Hematopoietic multipotent progenitor cell treated with erythropoietin and hydrocortisone succinate and interleukin-3 and kit ligand, for 17 days (in vitro differentiated cells): ENCODE results near the gene AGGF1.
"Not testable (repeated sequence)": the region's sequence is repeated elsewhere in the genome, so short reads cannot be mapped to it uniquely, and the experiment has no call there.

Source experiments
- DNase-seq: peaks from one replicate; pipeline ENCODE4 v3.0.0-alpha.2; 2015; ENCODE audit warnings: low spot score

The AGGF1 gene

DNA sequence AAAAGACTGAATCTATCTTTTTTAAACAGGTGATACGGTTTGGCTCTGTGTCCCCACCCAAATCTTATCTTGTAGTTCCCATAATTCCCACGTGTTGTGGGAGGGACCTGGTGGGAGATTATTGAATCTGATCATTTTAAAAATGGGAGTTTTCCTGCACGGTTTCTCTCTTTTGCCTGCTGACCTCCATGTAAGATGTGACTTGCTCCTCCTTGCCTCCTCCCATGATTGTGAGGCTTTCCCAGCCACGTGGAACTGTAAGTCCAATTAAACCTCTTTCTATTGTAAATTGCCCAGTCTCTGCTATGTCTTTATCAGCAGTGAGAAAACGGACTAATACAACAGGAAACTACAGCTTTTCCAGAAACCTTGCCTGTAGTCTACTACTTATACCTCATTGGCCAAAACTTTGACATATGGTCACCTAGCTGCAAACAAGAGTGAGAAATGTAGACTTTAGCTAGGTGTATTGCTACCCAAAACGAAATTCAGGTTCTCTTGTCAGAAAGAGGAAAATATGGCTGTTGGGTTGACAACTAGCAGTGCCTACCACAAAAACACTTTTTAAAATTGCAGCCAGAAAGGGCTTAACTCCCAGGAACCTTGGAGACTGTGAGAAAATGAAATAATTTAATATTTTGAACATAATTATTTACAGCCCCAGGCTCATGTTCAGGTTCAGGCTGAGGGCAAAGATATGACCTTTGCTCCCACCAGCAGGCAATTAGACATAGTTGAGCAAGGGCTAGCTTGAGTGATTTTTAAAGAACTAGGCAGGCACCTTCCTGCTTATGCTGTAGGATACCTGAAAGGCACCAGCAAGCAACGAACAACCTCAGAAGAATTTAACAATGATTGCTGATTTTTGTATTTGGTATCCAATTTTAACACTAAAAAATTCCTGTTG lies 7.4 kb upstream of the AGGF1 start:
- DNase-seq = no peak

DNA sequence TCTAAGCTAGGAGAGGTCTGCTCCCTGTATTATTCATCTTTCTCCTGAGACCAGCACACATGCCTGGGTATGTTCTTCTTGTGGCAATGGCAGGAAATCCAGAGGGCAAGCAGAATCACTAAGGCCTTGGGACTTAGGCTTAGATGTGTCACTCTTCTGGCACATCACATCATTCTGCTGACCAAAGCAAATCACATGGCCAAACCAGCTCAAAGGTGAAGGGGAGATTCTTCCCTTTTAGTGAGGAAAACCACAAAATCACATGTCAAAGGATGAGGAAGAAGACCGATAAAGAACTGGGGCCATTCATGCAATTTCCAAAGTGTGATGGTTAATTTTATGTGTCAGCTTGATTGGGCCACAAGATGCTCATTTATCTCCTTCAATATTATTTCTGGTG lies 5.7 kb upstream of the AGGF1 start:
- DNase-seq = no peak

DNA sequence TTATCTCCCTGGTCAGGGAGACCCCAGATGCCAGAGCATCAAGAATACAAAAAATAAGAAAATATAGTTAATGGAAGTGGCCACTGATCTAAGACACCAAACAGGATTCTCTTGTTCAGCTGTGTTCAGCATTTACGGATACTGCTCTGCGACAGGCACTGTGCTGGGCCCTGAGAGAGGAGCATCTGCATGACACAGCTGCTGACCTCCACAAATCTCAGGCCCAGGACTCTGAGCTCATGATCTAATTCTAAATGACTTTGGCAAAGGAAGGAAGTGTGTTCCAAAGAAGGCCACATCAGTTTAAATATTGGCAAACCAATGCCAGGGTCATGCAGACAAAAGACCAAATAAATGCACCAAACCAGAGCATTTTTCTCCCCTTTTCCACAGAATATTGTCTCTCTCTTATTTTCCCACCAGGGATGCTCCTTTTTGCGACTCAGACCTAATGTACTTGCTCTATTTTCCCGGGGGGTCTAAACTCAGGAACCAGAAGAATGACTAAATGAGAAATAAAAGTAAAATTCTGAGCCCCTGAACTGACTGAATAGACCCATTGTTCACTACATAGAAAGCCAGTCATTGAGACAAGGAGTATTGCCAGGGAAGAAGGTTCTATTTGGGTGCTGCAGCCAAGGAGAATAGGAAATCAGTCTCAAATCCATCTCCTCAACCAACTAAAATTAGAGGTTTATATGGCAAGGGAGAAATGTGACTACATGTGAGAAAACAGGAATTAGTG lies 1.4 kb upstream of the AGGF1 start:
- no peak for DNase-seq

DNA sequence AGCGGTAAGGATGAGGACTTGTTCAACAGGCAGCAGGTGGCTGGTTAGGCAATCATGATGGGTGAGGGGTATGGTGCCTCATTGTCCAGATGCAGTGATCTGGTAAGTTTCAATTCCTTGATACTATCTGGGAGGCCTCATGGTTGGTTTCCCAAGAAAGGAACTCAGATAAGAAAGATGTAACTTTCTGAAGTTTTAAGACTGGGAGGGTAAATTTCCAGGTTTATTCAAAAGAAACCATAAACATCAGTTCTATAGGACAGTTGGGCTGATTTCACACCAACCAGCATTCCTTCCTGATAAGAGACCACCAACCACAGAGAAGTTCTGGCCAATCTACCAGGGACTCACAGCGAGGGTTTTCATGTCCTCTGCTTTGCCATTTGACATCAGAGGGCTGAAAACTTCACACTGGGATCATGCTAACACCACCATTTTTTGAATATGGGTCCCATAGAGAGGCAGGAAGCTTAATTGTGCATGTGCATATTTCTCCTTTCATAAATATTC lies 773 bp upstream of the AGGF1 start:
- no peak for DNase-seq

DNA sequence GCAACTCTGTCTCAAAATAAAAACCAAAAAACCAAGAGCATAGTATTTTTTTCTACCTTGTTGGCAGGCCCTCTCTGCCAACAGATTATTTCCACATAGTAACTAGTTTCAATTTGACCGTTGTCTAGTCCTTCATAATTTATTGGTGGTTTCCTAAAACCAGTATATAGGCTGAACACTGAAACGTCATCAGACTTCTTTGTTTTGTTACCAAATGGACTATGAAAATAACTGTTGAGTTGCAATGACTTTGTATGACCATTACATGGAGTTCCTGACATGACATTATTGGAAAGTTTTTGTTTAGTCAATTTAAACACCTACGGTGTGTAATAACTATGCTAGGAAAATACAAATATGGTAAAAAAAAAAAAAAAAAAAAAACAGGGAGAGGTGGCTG lies 1.7 kb downstream of the AGGF1 start:
- DNase-seq = no peak

DNA sequence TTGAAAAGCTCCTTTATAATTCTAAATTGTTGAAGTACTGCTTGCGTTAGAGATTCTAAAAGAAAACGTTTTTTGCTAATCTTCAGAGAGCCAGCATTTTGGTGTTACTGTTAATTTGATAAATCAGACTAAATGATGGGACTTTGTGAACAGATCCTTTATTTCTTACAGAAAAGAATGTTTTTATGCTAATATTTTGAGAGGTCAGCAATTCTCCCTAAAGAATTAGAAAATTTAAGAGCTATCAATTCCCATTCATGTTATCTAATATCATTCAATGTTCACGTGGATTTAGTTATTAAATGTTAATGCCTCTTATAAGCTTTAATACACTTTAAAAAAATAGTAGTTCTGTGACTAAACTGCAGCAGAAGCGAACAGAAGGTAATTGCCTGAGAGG lies 2.4 kb downstream of the AGGF1 start:
- no peak for DNase-seq

DNA sequence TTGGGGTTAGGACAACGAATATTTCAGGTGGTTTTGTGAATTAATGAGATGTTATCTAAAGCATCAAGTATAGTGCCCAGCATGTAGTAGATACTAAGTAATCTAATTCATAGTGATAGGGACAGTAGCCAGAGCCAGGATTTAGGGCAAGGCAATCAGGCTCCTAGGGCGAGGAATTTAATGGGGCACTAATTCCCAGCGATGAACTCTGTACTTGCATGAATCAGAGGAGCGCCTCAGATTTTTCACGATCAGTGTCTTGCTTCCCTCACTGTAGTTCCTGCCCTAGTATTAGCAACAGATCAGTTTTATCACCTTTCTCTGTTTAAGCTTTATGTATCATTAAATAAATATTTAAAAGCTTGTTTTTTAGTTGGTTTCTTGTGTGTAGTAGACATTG lies 3.1 kb downstream of the AGGF1 start:
- no peak for DNase-seq

DNA sequence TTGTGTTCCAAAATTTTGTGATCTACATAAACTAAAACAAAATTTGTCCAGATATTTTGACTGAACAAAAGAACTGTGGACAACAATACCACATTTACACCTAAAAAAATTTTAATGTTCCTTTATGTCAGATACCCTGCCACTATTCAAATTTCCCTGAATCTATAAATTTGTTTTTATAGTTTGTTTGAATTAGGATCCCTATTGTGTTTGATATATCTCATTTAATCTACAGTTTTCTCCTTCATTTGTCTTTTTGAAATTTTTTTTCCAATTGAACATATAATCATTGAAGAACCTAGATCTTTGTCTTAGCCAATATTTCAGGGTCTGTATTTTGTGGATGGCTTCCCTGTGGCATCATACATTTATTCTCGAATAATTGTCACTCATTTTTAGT lies 5.7 kb downstream of the AGGF1 start:
- no peak for DNase-seq

DNA sequence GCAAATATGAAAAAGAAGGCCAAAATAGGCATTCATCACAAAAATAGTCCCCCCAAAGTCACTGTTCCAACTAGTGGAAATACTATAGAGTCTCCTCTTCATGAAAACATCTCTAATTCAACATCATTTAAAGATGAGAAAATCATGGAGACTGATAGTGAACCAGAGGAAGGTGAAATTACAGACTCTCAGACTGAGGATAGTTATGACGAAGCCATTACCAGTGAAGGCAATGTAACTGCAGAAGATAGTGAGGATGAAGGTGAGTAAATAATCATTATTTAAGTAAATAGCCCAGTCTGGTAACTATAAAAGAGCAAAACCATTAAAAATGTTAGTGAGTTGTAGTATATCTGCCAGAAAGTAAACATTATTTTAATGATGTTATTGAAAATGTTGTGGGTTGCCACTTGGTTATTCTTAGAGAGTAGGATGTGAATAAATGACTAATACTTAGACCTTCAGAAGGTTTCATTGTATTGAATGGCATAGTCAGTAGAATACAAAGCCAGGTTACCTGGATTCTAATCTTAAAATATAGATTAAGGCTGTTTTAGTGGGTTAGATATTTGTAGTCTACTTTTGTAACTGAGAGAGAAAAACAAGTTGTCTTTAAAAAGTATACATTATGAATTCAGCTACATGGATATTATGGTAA lies 16.3 kb downstream of the AGGF1 start:
- no peak for DNase-seq

DNA sequence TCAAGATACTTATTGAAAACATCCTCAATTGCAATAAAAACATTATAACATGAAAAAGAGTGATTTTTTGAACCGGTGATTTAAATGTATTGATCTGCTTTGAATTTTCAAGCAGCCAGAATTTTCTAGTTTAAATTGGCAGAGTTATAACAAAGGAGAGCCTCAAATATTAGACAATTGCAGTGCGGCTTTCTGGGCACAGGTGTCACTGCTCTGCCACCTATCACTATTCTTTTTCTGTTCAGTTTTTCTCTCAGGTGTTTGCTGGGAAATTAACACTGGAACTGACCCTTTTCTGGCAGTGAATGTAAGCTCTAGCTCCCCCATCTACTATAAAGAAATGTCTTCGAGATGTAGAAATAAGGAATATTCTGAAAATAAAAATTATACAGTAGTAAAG lies 33.8 kb downstream of the AGGF1 start:
- DNase-seq = no peak

DNA sequence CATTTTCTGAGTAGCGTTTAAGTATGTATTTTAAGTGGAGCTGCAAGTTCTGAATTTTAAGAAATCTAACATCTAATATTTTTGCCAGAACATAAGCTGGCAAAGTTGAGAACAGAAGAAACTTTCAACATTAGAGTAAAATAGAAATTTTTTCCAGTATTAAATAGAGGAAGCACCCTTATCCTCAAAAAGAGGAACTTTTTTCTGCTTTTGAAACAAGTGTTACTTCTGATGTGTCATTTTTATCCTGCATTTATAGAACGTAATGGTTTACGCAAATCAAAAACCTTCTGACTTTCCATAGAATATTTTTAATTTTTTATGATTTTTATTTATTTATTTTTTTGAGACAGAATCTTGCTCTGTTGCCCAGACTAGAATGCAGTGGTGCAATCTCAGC lies 35.1 kb downstream of the AGGF1 start:
- DNase-seq = no peak

DNA sequence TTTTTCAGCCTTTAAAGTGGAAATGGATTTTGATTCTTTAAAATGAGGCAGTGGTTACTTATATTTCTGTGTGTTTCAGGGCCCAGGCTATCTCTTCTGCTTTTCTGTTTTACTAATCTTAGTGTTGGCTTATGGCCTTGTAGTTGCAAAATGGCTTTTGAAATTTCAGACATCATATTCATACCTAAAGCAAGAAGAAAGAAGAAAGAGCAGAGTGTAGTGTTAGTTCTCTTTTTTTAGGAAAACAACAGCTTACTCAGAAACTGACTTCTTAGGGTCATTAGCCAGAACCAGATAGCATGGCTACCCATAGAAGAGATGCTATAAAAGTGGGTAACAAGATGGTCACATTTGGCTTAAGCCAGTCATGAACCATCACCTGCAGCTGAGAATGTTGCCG lies 36.0 kb downstream of the AGGF1 start:
- DNase-seq = no peak

DNA sequence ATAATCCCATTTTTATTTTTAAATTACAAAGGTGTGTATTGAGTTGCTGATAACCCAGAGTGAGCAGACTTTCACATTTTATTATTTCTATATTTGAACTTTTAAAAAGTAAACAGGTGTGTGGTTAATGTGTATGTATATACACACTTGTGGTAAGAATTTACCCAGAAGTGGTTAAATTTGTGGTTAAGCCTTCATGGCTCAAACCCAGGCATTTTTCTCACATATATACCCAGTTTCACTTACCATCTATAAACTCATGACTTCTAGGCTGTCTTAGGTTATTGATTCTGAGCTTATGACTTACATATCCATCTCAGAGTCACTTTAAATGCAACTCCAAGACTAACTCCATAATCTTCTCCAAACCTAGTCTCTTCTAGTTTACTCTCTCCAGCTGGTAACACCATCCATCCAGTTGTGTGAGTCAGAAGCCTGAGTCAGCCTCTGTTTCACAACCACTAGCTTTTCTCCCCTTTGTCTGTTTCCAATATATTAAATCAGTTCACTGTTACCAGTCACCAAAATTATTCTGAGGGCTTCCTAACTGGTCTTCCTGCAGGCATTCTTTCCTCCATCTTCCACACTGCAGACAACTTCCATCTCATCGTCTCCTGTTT lies 36.7 kb downstream of the AGGF1 start:
- DNase-seq = no peak

DNA sequence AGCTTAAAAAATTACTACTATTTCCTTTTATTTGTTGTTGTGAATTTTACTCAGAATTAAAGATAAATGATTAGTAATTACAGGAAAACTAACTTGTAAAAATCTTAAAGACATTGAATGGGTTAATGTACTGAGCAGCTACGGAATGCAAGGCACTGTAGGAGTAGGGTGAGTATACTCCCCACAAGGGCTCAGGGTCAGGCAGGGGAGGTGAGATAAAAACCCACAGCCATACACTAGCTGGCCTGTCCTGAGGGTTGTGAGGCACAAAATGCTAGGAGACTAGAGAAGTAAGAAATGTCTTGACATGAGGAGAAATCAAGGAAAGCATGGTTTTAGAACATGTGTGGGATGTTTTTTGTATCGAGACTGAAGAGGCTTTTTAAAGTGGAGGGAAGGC lies 43.5 kb downstream of the AGGF1 start:
- DNase-seq = no peak

DNA sequence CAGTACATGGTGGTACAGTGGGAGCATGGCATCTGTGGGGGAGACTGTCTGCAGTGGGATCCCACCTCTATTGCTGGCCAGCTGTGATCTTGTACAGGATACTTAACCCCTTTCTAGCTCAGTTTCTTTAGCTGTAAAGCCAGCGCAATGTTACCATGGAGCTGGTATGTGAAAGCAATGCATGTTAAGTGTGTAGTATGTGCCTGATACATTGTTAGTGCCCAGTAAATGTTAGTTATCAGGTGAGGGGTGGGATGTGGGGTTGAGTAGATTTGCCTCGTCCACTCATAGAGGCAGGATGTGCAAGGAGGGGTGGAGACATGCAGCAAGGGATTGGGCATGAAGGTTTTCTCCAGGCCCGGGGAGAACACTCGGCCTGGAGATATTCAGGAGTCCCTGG lies 44.5 kb downstream of the AGGF1 start:
- no peak for DNase-seq

DNA sequence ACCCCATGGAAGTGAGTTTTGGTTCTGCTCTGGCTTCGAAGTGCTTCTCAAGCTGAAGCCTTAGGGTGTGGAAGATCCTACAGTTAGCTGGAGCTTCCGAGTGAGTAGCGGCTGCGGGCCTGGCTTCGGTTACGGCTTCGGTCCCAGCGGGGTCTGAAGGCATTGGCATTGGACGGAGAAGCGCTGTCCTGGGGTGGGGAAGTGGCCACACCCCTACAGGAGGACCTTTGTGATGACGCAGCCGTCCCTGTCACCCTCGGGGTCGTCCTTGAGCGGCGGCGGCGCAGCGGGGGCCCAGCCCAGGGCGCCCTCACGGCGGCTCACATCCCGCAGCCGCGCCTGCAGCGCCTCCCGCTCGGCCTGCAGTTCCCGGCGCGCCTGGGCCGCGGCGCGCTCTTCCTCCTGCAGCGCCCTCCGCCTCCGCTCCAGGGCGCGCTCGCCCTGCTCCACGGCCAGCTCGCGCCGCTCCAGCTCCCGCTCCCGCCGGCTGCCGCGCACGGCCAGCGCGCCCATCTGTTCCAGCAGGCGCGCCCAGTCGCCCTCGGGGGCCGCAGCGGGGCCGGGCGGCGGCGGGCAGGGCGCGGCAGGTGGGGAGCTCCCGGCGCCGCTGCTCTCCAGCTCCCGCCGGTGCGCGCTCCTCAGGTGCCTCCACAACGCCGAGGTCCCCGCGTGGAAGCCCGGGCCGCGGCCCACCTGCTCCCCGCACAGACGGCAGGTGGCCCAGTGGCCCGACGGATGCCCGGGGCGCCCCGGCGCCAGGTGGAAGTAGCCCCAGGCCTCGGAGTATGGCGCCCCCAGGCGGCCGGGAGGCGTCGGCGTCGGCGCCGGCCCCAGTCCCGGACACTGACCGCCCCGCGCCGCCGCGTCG lies 47.0 kb downstream of the AGGF1 start:
- DNase-seq = peak; percentile 73

DNA sequence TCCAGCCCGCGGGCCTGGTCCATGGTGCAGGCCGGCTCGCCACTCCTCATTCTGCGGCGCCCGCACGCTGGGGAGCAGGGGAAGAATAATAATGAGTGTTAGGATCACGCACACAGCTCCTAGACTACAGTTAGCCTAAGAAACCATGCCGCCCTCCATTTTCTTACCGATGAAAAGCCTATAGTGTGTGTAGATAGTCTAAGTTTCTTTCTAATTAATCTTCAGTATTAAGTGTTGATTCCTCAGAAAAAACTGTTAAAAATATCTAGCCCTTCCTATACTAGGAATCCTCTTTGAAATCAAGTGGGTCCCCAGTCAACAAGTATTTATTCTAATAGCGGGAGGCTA lies 47.6 kb downstream of the AGGF1 start:
- DNase-seq = no peak

DNA sequence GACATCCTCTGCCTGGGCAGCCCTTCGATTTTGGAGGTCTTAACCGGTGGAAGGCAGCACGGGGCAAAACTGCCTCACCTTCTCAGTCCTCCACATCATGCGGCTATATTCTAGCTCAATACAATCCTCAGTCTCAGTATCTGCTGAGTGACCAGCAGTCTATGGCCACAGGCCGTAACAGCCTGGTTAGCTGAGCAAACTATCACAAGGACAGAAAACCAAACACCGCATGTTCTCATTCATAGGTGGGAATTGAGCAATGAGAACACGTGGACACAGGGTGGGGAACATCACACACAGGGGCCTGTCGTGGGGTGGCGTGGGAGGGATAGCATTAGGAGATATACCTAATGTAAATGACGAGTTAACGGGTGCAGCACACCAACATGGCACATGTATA lies 50.3 kb downstream of the AGGF1 start:
- not testable (repeated sequence) for DNase-seq

DNA sequence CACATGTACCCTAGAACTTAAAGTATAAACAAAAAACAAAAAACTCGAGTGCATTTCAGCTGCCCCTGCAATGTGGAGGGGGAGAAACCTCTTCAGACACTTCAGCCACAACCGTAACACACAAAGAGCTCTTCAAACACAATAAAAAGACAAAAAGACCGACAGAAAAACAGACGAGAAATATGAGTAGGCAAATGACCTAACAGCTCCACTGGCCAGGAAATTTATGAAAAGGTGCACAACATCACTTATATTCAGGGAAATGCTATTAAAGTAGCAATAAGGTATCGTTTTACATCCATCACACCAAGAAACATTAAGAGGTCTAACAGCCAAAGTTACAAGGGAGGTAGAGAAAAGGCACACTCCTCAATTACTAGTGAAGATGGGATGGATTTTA lies 50.7 kb downstream of the AGGF1 start:
- DNase-seq = no peak

DNA sequence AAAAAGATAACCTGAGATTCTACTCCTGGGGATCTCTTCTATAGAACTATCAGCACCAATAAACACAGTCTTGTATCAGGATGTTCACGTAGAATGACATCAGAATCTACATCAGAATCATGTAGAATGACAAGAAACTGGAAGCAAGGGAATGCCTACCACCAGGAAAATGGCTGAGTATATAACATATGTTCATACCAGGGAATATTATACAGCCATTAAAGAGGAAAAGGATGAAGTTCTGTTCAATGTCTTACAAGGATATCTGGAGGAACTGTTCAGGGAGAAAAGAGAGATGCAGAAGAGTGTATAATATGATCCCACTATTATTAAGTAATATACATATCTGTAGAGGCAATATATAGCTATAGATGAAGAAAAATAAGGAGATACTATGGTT lies 52.1 kb downstream of the AGGF1 start:
- no peak for DNase-seq

DNA sequence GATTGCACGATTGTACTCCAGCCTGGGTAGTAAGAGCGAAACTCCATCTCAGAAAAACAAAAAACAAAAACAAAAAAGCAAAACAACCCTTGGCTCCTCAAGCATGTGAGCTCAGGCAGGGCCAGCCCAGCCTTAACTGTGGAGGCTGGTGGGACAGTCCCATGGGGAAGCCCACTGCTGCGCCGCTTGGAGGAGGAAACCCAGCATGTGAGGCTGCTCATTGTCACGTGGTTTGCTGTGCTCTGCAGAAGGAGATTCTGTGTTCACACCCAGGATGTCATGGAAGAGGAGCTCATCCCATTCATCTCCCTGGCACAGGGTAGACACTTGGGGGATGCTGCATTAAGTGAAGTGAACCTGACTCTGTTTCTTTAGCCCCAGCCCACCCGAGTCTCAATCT lies 52.9 kb downstream of the AGGF1 start:
- no peak for DNase-seq

DNA sequence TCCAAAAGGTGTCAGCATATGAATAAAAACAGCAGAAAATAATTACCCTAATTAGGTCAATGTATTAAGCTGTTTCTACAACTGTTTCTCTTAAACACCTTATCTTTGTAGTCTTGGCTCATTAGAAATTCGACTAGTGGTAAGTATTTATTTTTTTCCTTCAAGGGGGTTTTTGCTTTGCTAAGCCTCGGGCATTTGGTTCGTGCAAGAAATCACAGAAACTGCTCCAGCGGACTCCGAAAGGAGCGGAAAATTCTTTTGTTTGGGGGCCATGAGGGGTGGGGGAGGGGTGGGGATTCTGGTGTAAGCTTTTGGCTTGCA lies 56.1 kb downstream of the AGGF1 start:
- DNase-seq = no peak
